Body of pancreas (tissue), 4 donors: ENCODE measurements around the gene MIGA2.

ENCODE experiments used
- POLR2A ChIP-seq, 3 donors: fragments of 450-650 bp; IDR thresholded peaks; one replicate each; pipeline ENCODE4 v1.6.1; 2016; ENCODE audit warnings: antibody characterized with exemption in 3 of 3, mild to moderate bottlenecking in 2 of 3
- TF ChIP-seq, protein P1 (sequence below), 7 experiments: fragments of 450-650 bp in 4 of 7; fragments of 200-600 bp in 3 of 7; sonication (generic) in 3 of 7; IDR thresholded peaks; one replicate each; pipeline ENCODE4 v1.5.1; 2016 to 2019; ENCODE audit warnings: antibody characterized with exemption in 7 of 7

DNA sequence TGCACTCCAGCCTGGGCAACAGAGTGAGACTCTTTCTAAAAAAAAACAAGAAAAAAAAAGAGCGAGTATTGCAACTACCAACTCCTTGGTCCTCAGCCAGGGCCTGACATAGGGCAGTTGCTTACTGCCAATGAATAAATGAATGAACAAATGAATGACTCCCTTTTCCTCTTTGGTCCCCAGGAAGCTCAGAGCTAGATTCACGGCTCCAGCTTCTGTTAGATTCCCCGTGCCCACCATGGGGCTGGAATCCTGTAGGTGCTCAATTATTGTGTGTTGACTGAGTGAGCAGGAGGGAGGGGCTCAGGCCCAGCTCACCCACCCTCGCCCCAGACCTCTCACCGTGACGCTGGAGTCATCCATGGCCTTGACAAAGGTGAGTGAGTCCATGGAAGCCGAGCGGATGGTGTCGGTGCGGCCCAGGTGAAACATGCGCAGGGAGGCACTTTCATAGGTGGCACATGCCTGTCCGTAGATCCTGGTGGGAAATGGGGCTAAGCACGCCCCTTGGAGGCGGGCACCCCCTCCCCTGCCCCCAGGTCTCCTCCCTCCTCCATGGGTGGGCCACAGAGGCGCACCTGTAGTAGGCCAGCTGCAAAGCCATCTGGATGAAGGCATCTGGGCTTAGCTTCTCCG lies 61.4 kb downstream of the MIGA2 start:
- TF ChIP-seq, protein P1, sequence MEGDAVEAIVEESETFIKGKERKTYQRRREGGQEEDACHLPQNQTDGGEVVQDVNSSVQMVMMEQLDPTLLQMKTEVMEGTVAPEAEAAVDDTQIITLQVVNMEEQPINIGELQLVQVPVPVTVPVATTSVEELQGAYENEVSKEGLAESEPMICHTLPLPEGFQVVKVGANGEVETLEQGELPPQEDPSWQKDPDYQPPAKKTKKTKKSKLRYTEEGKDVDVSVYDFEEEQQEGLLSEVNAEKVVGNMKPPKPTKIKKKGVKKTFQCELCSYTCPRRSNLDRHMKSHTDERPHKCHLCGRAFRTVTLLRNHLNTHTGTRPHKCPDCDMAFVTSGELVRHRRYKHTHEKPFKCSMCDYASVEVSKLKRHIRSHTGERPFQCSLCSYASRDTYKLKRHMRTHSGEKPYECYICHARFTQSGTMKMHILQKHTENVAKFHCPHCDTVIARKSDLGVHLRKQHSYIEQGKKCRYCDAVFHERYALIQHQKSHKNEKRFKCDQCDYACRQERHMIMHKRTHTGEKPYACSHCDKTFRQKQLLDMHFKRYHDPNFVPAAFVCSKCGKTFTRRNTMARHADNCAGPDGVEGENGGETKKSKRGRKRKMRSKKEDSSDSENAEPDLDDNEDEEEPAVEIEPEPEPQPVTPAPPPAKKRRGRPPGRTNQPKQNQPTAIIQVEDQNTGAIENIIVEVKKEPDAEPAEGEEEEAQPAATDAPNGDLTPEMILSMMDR (IDR thresholded peaks at IDR 0.05), result no peak
- no peak for TF ChIP-seq POLR2A (IDR thresholded peaks at IDR 0.05)
